ENCODE results near the gene PSG1. TPM values are rescaled to one million over a fixed set of nuclear protein-coding genes. Genes with fewer than 3 reads are reported as not detected.
"Not testable (repeated sequence)": the region's sequence is repeated elsewhere in the genome, so short reads cannot be mapped to it uniquely, and the experiment has no call there.

The PSG1 gene
- total RNA-seq (2022) (not detected in 2 replicates), Bru-seq, nascent RNA (percentile 9 among the genes with signal in this experiment), BruChase-seq, experiment 1, labeled RNA remaining after a 6-hour chase (percentile 6 among the genes with signal in this experiment), BruChase-seq, experiment 2, labeled RNA remaining after a 2-hour chase (not detected)
- long read RNA-seq: 0 reads

GRCh38 chr19:42879613-42880012, at the start of gene PSG1:
PSG1 (minus strand) TSS chr19:42879713; CDS start chr19:42879581, 132 bp downstream.
- no peak for TF ChIP-seq CTCF (IDR thresholded peaks at IDR 0.05; ENCODE audit: unreplicated experiment)
- intact Hi-C loops (cut with micrococcal nuclease; ENCODE audit: unreplicated experiment): no loop called here
- no peak within 1 kb of the TSS for H3K27ac Mint-ChIP-seq (ENCODE audit: unreplicated experiment)
- no peaks in the 10 kb centered on the region for H3K36me3 Mint-ChIP-seq (ENCODE audit: insufficient read depth, unreplicated experiment)
- CTCF ChIA-PET: no interaction called here
- H3K9me3 Mint-ChIP-seq (ENCODE audit: low read depth, unreplicated experiment): peaks cover 4% of the 10 kb centered on the region
- H3K4me1 Mint-ChIP-seq (ENCODE audit: low read depth, unreplicated experiment): peaks cover 37% of the 10 kb centered on the region
- no TSS peak for BruUV-seq (replicated peaks)
- no peak for DNase-seq
- no peak within 1 kb of the TSS for H3K4me3 Mint-ChIP-seq (ENCODE audit: low read depth, unreplicated experiment)
- H3K27me3 Mint-ChIP-seq (ENCODE audit: unreplicated experiment): no peaks in the 10 kb centered on the region

- no peaks in the 10 kb centered on the region for H3K36me3 Mint-ChIP-seq (ENCODE audit: insufficient read depth, unreplicated experiment)
- H3K27ac Mint-ChIP-seq (ENCODE audit: unreplicated experiment): no peak overlapping the region
- intact Hi-C loops (cut with micrococcal nuclease; ENCODE audit: unreplicated experiment): no loop called here
- H3K4me1 Mint-ChIP-seq (ENCODE audit: low read depth, unreplicated experiment): peaks cover 33% of the 10 kb centered on the region
- H3K9me3 Mint-ChIP-seq (ENCODE audit: low read depth, unreplicated experiment): no peaks in the 10 kb centered on the region
- TF ChIP-seq CTCF (IDR thresholded peaks at IDR 0.05; ENCODE audit: unreplicated experiment): no peak
- H3K27me3 Mint-ChIP-seq (ENCODE audit: unreplicated experiment): peaks cover 37% of the 10 kb centered on the region
- no peak for DNase-seq
- BruUV-seq (replicated peaks): no TSS peak
- no peak overlapping the region for H3K4me3 Mint-ChIP-seq (ENCODE audit: low read depth, unreplicated experiment)
- CTCF ChIA-PET: no interaction called here
Observed at GRCh38 chr19:42928896-42929295, 49.4 kb upstream of the PSG1 start.

- TF ChIP-seq CTCF (IDR thresholded peaks at IDR 0.05; ENCODE audit: unreplicated experiment): no peak
- no peaks in the 10 kb centered on the region for H3K9me3 Mint-ChIP-seq (ENCODE audit: low read depth, unreplicated experiment)
- intact Hi-C loops (cut with micrococcal nuclease; ENCODE audit: unreplicated experiment): no loop called here
Observed at GRCh38 chr19:42926781-42927180, 47.3 kb upstream of the PSG1 start.

GRCh38 chr19:42923106-42923505, 43.6 kb upstream of the PSG1 start:
- H3K27ac Mint-ChIP-seq (ENCODE audit: unreplicated experiment); H3K4me1 Mint-ChIP-seq (ENCODE audit: low read depth, unreplicated experiment); H3K9me3 Mint-ChIP-seq (ENCODE audit: low read depth, unreplicated experiment); H3K4me3 Mint-ChIP-seq (ENCODE audit: low read depth, unreplicated experiment); intact Hi-C loops (cut with micrococcal nuclease; ENCODE audit: unreplicated experiment); BruUV-seq (replicated peaks); H3K36me3 Mint-ChIP-seq (ENCODE audit: insufficient read depth, unreplicated experiment): not testable (repeated sequence)
- CTCF ChIA-PET: interaction anchor here (0.7 kb wide), 1 partner anchor 1726 kb away, joined by 5 read pairs; no protein-coding TSS in a partner anchor
- peaks cover 37% of the 10 kb centered on the region for H3K27me3 Mint-ChIP-seq (ENCODE audit: unreplicated experiment)
- DNase-seq: peak; percentile 69
- TF ChIP-seq CTCF (IDR thresholded peaks at IDR 0.05; ENCODE audit: unreplicated experiment): peak; percentile 69

More at GRCh38 chr19:42926781-42927180, 47.3 kb upstream of the PSG1 start:
- H3K36me3 Mint-ChIP-seq (ENCODE audit: insufficient read depth, unreplicated experiment): no peaks in the 10 kb centered on the region
- DNase-seq: no peak
- BruUV-seq (replicated peaks): no TSS peak
- no peak overlapping the region for H3K27ac Mint-ChIP-seq (ENCODE audit: unreplicated experiment)
- no peak overlapping the region for H3K4me3 Mint-ChIP-seq (ENCODE audit: low read depth, unreplicated experiment)
- peaks cover 12% of the 10 kb centered on the region for H3K4me1 Mint-ChIP-seq (ENCODE audit: low read depth, unreplicated experiment)
- CTCF ChIA-PET: no interaction called here
- H3K27me3 Mint-ChIP-seq (ENCODE audit: unreplicated experiment): peaks cover 37% of the 10 kb centered on the region

GRCh38 chr19:42920971-42921370, 41.5 kb upstream of the PSG1 start:
- H3K36me3 Mint-ChIP-seq (ENCODE audit: insufficient read depth, unreplicated experiment); H3K4me1 Mint-ChIP-seq (ENCODE audit: low read depth, unreplicated experiment); H3K4me3 Mint-ChIP-seq (ENCODE audit: low read depth, unreplicated experiment); CTCF ChIA-PET; intact Hi-C loops (cut with micrococcal nuclease; ENCODE audit: unreplicated experiment); DNase-seq; BruUV-seq (replicated peaks); H3K9me3 Mint-ChIP-seq (ENCODE audit: low read depth, unreplicated experiment); H3K27ac Mint-ChIP-seq (ENCODE audit: unreplicated experiment): not testable (repeated sequence)
- peaks cover 21% of the 10 kb centered on the region for H3K27me3 Mint-ChIP-seq (ENCODE audit: unreplicated experiment)
